OCI-LY1 (cell line): ENCODE measurements around the gene CPTP.

Source experiments
- EZH2 ChIP-seq: fragments of 200-600 bp; sonication (generic), shearing (Covaris generic); IDR thresholded peaks from 2 replicates; pipeline ENCODE4 v1.8.0; 2017; ENCODE audit warnings: borderline replicate concordance, mixed run types, mild to moderate bottlenecking, antibody characterized with exemption, low read length, moderate library complexity, mixed read lengths
- TF ChIP-seq, protein P1 (sequence below): fragments of 200-600 bp; sonication (generic), shearing (Covaris generic); IDR thresholded peaks from 2 replicates; pipeline ENCODE4 v1.5.1; 2017; ENCODE audit warnings: mild to moderate bottlenecking, antibody characterized with exemption, low read length, moderate library complexity, mixed read lengths

GRCh38 chr1:1356796-1357401, 32.3 kb downstream of the CPTP start:
- TF ChIP-seq, protein P1, sequence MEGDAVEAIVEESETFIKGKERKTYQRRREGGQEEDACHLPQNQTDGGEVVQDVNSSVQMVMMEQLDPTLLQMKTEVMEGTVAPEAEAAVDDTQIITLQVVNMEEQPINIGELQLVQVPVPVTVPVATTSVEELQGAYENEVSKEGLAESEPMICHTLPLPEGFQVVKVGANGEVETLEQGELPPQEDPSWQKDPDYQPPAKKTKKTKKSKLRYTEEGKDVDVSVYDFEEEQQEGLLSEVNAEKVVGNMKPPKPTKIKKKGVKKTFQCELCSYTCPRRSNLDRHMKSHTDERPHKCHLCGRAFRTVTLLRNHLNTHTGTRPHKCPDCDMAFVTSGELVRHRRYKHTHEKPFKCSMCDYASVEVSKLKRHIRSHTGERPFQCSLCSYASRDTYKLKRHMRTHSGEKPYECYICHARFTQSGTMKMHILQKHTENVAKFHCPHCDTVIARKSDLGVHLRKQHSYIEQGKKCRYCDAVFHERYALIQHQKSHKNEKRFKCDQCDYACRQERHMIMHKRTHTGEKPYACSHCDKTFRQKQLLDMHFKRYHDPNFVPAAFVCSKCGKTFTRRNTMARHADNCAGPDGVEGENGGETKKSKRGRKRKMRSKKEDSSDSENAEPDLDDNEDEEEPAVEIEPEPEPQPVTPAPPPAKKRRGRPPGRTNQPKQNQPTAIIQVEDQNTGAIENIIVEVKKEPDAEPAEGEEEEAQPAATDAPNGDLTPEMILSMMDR = no peak
- TF ChIP-seq EZH2 = no peak
